K562 (cell line): ENCODE measurements around the gene GPR180. TPM values are rescaled to one million over a fixed set of nuclear protein-coding genes. Genes with fewer than 3 reads are reported as not detected.
"Not testable (repeated sequence)": the region's sequence is repeated elsewhere in the genome, so short reads cannot be mapped to it uniquely, and the experiment has no call there.

Experiments
- ATAC-seq: fragments of 200-7000 bp; cut with Tn5 transposase; 3 replicates; pipeline ENCODE4 v1.9.1; 2020; ENCODE audit warnings: moderate library complexity
- BruUV-seq: library from RNA; stranded (reverse); fragments of 400-500 nt; replicated peaks from 2 replicates; lab custom pipeline; 2021; lab: Mats Ljungman, UMichigan
- CTCF ChIA-PET: fragments of 300-600 bp; formaldehyde crosslinking; extraction: SDS; loops from one replicate; lab custom pipeline; 2021; ENCODE audit warnings: low intra/inter-chr PET ratio; lab: Yijun Ruan, JAX
- POLR2A ChIA-PET: fragments of 300-600, 350-650 bp; sonication (Branson Sonifier 250); formaldehyde crosslinking; extraction: SDS; loops from one replicate; lab custom pipeline; 2021; ENCODE audit warnings: antibody characterized with exemption, inconsistent platforms; lab: Yijun Ruan, JAX
- DNase-seq, 4 experiments: peaks; one replicate each; pipeline versions ENCODE4 v3.0.0 to v3.0.0-alpha.2; 2011 to 2018; ENCODE audit warnings: low spot score in 3 of 4, mixed read lengths in 3 of 4; ENCODE audit errors: extremely low read depth in 1 of 4
- FAIRE-seq: peaks from 2 replicates; lab custom pipeline; 2011; peaks lifted over from hg19 to GRCh38; lab: Jason Lieb, UNC
- H2AFZ ChIP-seq: 2 replicates; pipeline ENCODE4 v1.6.0; 2011; ENCODE audit warnings: low read depth, low read length, control low read depth, inconsistent platforms
- H3K27ac ChIP-seq: fragments of 200-600 bp; 3 replicates; pipeline ENCODE4 v1.8.0; 2011; ENCODE audit warnings: low read depth, mild to moderate bottlenecking, control low read depth, inconsistent platforms, low read length, moderate library complexity, mixed read lengths; ENCODE audit errors: extremely low read depth
- H3K27me3 ChIP-seq, 2 experiments: fragments of 300-600 bp in 1 of 2; 2 replicates in 1 of 2; 3 replicates in 1 of 2; pipeline versions ENCODE4 v1.6.0 to v1.8.0; 2011; ENCODE audit warnings: inconsistent platforms in 2 of 2, low read length in 2 of 2, mild to moderate bottlenecking in 1 of 2, mixed read lengths in 1 of 2, moderate library complexity in 1 of 2; ENCODE audit not compliant: control insufficient read depth in 2 of 2, insufficient read depth in 2 of 2
- H3K36me3 ChIP-seq: fragments of 300-600 bp; 3 replicates; pipeline ENCODE4 v1.8.0; 2011; ENCODE audit warnings: mild to moderate bottlenecking, low read length, inconsistent platforms; ENCODE audit not compliant: control insufficient read depth, insufficient read depth
- H3K4me1 ChIP-seq, 2 experiments: fragments of 200-600 bp in 1 of 2; replicated peaks in 1 of 2; 2 replicates in 1 of 2; 3 replicates in 1 of 2; pipeline versions ENCODE4 v1.5.1 to v1.8.0; 2011; ENCODE audit warnings: inconsistent platforms in 2 of 2, low read length in 2 of 2, mild to moderate bottlenecking in 1 of 2, mixed read lengths in 1 of 2, moderate library complexity in 1 of 2; ENCODE audit not compliant: control insufficient read depth in 2 of 2, insufficient read depth in 2 of 2
- H3K4me2 ChIP-seq: 2 replicates; pipeline ENCODE4 v1.6.1; 2011; ENCODE audit warnings: low read length, control low read depth, inconsistent platforms, mixed read lengths; ENCODE audit not compliant: insufficient read depth
- H3K4me3 ChIP-seq: fragments of 200-600 bp; sonication (generic), shearing (Covaris generic); 2 replicates; pipeline ENCODE4 v1.5.1; 2016; ENCODE audit warnings: control low read depth, inconsistent platforms
- H3K79me2 ChIP-seq: fragments of 200-600 bp; 3 replicates; pipeline ENCODE4 v1.8.0; 2011; ENCODE audit warnings: low read length, inconsistent platforms; ENCODE audit not compliant: control insufficient read depth, insufficient read depth
- H3K9ac ChIP-seq, 2 experiments: 2 replicates each; pipeline versions ENCODE4 v1.6.0 to v1.6.1; 2011; ENCODE audit warnings: low read depth in 2 of 2, low read length in 2 of 2, control low read depth in 1 of 2, inconsistent platforms in 1 of 2, mild to moderate bottlenecking in 1 of 2, mixed read lengths in 1 of 2; ENCODE audit not compliant: insufficient read depth in 1 of 2
- H3K9me1 ChIP-seq: one replicate; pipeline ENCODE4 v1.6.0; 2011; ENCODE audit warnings: inconsistent platforms, mild to moderate bottlenecking, low read length, moderate library complexity; ENCODE audit not compliant: control insufficient read depth, insufficient read depth
- H3K9me3 ChIP-seq: replicated peaks from 2 replicates; pipeline ENCODE4 v1.5.1; 2011; ENCODE audit warnings: low read depth, low read length, inconsistent platforms; ENCODE audit not compliant: control insufficient read depth, insufficient read depth
- H4K20me1 ChIP-seq: replicated peaks from 2 replicates; pipeline ENCODE4 v1.6.1; 2011; ENCODE audit warnings: low read length, inconsistent platforms, mixed read lengths; ENCODE audit not compliant: control insufficient read depth, insufficient read depth
- ARID4B ChIP-seq: sonication (generic); formaldehyde crosslinking; IDR thresholded peaks from 2 replicates; pipeline ENCODE4 v1.8.0; 2022; ENCODE audit warnings: mild to moderate bottlenecking, missing genetic modification reagents
- HMBOX1 ChIP-seq: sonication (generic); IDR thresholded peaks from 2 replicates; pipeline ENCODE4 v1.6.1; 2016
- ZBTB7A ChIP-seq: IDR thresholded peaks from 2 replicates; pipeline ENCODE4 v1.6.1; 2011; ENCODE audit warnings: low read depth, mild to moderate bottlenecking, low read length, moderate library complexity, borderline replicate concordance; ENCODE audit not compliant: control insufficient read depth
- ZNF146 ChIP-seq: IDR thresholded peaks from one replicate; pipeline ENCODE4 v1.6.1; 2018; ENCODE audit warnings: missing compliant biosample characterization; ENCODE audit not compliant: unreplicated experiment
- WGBS: fragments of 100-300 bp; shearing (Covaris generic); methylation state at CpG from one replicate; pipeline ENCODE4 v1.1.6; 2016; ENCODE audit warnings: low coverage, mixed read lengths; ENCODE audit not compliant: insufficient coverage; ENCODE audit errors: missing lambda C conversion rate; 5-methylcytosine and 5-hydroxymethylcytosine counted together
- in situ Hi-C: fragments of 300-500 bp; cut with MboI; formaldehyde crosslinking; loops from 4 replicates; pipeline ENCODE4 v1.15.0; 2018; ENCODE audit warnings: inconsistent platforms, mixed read lengths
- intact Hi-C: fragments of 100-400 bp; cut with micrococcal nuclease; formaldehyde crosslinking; loops from 2 replicates; pipeline ENCODE4 v1.14.2; 2022
- polyA plus RNA-seq, 8 experiments: library from polyadenylated mRNA; depleted of rRNA in 4 of 8; stranded (reverse) in 5 of 8; unstranded in 3 of 8; fragments of >200 nt; fragmentation: Nextera tagmentation in 2 of 8; fragmentation: Illumina TruSeq in 1 of 8; extraction: Ambion mirVana in 2 of 8; extraction: Trizol in 1 of 8; gene quantifications; 2 replicates each; pipeline versions ENCODE4 v1.2.1 to v1.2.3, GENCODE V29; 2011 to 2014; ENCODE audit warnings: inconsistent platforms in 1 of 8, missing spikeins in 1 of 8
- total RNA-seq, 7 experiments: library from RNA; depleted of rRNA in 6 of 7; stranded (reverse); fragments of >200 nt in 6 of 7; fragmentation: Illumina TruSeq in 2 of 7; extraction: Trizol in 2 of 7; gene quantifications; 2 replicates each; pipeline versions ENCODE4 v1.2.1 to v1.2.3, GENCODE V29; 2011 to 2021; ENCODE audit warnings: low replicate concordance in 1 of 7

GPR180 gene
- total and polyA plus RNA-seq, 9 of the 15 experiments (the other 6 are each of a cell fraction or from before 2014, with no cell fraction given) = 0.77 to 4.1 (median 1.8) TPM

- H4K20me1 ChIP-seq, CTCF ChIA-PET, H3K9me1 ChIP-seq, H2AFZ ChIP-seq, ATAC-seq, POLR2A ChIA-PET, H3K36me3 ChIP-seq: not testable (repeated sequence)
- TF ChIP-seq ZNF146 (CRISPR knock-in tag) = peak; percentile 52
- TF ChIP-seq, all 486 proteins: peak for 1; not testable (repeated sequence) for 485
- H3K27ac ChIP-seq, DNase-seq, H3K9ac ChIP-seq, intact Hi-C loops, H3K79me2 ChIP-seq, FAIRE-seq, H3K4me3 ChIP-seq, H3K27me3 ChIP-seq, BruUV-seq, in situ Hi-C loops, H3K4me1 ChIP-seq, H3K9me3 ChIP-seq, H3K4me2 ChIP-seq: not testable (repeated sequence)
- WGBS = no CpG with 5 or more reads among the region's 3 CpGs
These were observed 36.0 kb downstream of the GPR180 start for GRCh38 chr13:94637677-94638076.

- FAIRE-seq = no peak
- H3K4me2 ChIP-seq = no peak overlapping the region
These were observed 39.1 kb downstream of the GPR180 start for GRCh38 chr13:94640721-94641120.

More at GRCh38 chr13:94640721-94641120, 39.1 kb downstream of the GPR180 start:
- Histone ChIP-seq H3K9me1 (no peaks in the 10 kb centered on the region), H2AFZ (no peak overlapping the region), H3K9ac (no peak overlapping the region), H3K27me3 (no peaks in the 10 kb centered on the region), H3K9me3 (no peaks in the 10 kb centered on the region), H3K27ac (no peak overlapping the region), H4K20me1 (no peaks in the 10 kb centered on the region), H3K79me2 (no peaks in the 10 kb centered on the region), H3K4me3 (no peak overlapping the region), H3K4me1 (no peaks in the 10 kb centered on the region), H3K36me3 (no peaks in the 10 kb centered on the region)
- ChIA-PET CTCF (no interaction called here), POLR2A (no interaction called here)
- 10% methylated on average over 1 of the region's 2 CpGs for WGBS
- in situ Hi-C loops = no loop called here
- ATAC-seq (no peak), DNase-seq (no peak)
- TF ChIP-seq ARID4B (no peak), ZBTB7A (no peak), HMBOX1 (no peak)
- BruUV-seq = no TSS peak
- intact Hi-C loops = no loop called here
